GM10266 (cell line): ENCODE data around the gene AKAP14.

Experiments
- DNase-seq: peaks from one replicate; pipeline ENCODE4 v3.0.0; 2012; ENCODE audit errors: extremely low spot score
- TF ChIP-seq, protein P1 (sequence below): IDR thresholded peaks from 2 replicates; pipeline ENCODE4 v1.5.1; 2012; ENCODE audit warnings: mild to moderate bottlenecking, low read depth; ENCODE audit not compliant: control insufficient read depth, insufficient read depth; ENCODE audit errors: missing control alignments

The AKAP14 gene

DNA sequence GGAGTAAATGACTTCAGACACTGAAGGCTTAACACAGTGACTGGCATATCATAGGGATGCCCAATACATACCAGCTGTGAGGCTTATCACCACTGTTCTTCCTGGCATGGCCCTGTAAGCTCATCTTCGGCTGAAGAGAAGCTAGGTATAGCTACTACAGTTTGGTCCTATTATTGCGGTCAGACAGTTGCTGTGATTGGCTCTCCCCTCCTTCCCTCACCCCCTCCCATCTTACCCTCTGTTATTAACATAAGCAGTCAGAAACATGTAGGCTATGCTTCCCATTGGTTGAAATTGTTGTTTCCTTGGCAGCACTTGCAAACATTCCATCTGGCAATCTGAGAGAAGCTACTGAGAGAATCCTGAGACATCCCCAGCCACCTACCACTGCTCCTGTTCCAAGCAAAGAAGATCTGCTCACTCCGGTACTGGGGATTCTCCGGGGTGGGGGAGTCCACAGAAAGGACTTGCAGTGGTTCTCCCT is at the start of gene AKAP14:
Gene AKAP14 (plus strand): TSS at position 51 of the 484 bp plus-strand sequence. CDS start 7,331 bp downstream, outside the sequence.
- no peak for DNase-seq
- TF ChIP-seq, protein P1, sequence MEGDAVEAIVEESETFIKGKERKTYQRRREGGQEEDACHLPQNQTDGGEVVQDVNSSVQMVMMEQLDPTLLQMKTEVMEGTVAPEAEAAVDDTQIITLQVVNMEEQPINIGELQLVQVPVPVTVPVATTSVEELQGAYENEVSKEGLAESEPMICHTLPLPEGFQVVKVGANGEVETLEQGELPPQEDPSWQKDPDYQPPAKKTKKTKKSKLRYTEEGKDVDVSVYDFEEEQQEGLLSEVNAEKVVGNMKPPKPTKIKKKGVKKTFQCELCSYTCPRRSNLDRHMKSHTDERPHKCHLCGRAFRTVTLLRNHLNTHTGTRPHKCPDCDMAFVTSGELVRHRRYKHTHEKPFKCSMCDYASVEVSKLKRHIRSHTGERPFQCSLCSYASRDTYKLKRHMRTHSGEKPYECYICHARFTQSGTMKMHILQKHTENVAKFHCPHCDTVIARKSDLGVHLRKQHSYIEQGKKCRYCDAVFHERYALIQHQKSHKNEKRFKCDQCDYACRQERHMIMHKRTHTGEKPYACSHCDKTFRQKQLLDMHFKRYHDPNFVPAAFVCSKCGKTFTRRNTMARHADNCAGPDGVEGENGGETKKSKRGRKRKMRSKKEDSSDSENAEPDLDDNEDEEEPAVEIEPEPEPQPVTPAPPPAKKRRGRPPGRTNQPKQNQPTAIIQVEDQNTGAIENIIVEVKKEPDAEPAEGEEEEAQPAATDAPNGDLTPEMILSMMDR: no peak

DNA sequence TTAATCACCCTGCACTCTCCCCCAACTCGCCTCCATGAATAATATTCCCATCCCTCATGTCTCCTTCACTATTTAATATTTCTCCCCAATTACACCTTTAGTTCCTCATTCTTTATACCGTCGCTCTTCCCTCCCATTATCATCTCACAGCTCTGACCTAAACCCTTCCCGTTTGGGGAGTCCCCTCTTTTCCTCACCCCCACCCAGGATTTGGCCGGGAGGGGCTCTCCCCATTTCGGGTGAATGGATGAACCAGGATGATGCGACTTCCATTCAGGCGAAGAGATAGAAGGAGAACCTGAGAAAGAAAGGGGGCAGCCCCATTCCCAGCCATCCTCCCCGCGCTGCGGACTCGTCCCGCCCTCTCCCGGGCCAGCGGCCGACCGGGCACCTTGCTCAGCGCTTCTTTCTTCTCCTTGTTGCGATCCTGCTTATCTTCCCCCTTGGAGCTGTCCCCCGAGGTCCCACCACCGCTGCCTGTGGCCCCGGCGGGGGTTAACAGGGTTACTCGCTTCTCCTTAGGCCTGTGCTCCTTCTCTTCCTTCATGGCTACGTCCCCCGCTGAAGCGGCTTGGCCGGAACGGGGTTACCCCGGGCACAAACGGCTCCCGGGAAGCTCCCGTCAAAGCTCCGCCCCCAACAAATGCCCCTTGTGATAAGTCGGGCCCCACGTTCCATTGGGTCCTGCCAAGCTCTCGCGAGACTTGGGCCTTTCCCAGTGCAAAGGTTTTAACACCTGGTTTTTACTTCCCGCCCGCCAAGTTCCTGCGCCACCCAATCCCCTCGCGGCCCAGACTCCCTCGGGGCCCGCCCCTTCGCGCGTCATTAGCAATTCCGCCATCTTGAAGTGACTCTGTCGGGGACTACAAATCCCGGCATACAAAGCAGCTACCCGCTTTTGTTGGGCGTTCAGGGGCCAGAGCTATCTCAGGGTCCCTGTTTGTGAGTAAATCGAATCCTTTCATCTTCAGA is 43.0 kb upstream of the AKAP14 start, which contains the start of gene UPF3B:
Gene UPF3B (minus strand): TSS at position 582 of the 972 bp plus-strand sequence. CDS start 35 bp downstream, at position 547.
- TF ChIP-seq, protein P1: no peak

GRCh38 chrX:119853444-119853843 is 42.2 kb upstream of the AKAP14 start:
- DNase-seq: no peak
- TF ChIP-seq, protein P1: no peak

More for the DNA sequence above, 43.0 kb upstream of the AKAP14 start, which contains the start of gene UPF3B:
- DNase-seq: peak; percentile 85

GRCh38 chrX:119870626-119871131 is 25.0 kb upstream of the AKAP14 start:
- TF ChIP-seq, protein P1: no peak
- no peak for DNase-seq

DNA sequence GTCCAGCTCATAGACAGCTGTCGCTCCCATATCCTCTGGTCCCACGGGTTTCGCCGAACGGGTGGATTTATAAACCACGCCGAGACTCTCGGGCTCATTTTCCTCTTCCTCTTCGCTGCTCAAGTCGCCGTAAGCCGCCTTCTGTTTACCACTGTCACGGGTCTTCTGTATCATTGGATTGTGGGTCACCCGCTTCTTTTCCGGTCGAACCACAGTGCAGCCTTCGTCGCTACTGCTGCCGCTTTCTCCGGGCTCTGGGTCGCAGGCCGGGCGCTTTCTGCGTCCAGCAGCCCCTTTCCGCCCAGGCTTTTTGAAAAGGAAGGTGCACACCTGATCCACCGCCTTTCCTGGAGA is 24.5 kb upstream of the AKAP14 start:
- no peak for DNase-seq
- TF ChIP-seq, protein P1: no peak

DNA sequence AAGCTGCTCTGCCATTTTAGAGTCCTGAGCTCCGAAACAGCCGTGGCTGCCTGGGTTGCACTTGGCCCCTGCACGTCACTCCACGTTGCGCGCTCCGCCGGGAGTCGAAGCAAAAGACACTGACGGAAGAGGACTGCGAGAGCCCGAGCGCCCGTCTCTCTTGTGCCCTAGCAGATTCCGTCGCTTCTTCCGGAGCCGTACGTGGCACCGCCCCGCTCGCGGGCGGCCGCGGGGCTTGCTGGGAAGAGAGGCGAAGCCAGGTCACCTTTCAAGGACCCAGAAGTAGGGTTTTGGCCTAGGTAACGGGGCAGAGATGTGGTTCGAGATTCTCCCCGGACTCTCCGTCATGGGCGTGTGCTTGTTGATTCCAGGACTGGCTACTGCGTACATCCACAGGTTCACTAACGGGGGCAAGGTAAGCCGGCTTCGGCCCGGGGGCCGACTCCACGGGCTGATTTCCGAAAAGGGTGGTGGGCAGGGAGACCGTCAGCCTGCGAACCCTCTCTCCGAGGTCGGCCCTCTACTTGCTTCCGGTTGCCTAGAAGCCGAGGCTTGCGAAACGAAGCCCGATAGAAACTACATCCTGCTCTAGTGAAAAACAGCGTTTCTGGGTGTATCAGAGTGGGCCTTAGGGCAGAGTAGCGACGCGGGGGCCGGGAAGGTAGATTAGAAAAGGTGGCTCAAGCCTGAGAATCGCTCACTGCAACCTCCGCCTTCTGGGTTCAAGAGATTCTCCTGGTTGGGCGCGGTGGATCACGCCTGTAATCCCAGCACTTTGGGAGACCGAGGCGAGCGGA is 23.9 kb upstream of the AKAP14 start, which contains the start of the genes NDUFA1 and RNF113A:
Gene NDUFA1 (plus strand): TSS at position 234 of the 797 bp plus-strand sequence. CDS start 80 bp downstream, at position 314.
Gene RNF113A (minus strand): TSS at position 135 of the 797 bp plus-strand sequence. CDS start 120 bp downstream, at position 15.
- TF ChIP-seq, protein P1: no peak
- DNase-seq: peak; percentile 69
